NCI-H774 (cell line): Measurements from ENCODE around the gene GPN1.
"Not testable (repeated sequence)": the region's sequence is repeated elsewhere in the genome, so short reads cannot be mapped to it uniquely, and the experiment has no call there.

ENCODE experiments used
- DNase-seq: peaks from one replicate; lab custom pipeline; 2025; lab: John Stamatoyannopoulos, UW

The GPN1 gene

GRCh38 chr2:27627963-27628766 is 685 bp upstream of the GPN1 start:
- DNase-seq = no peak

GRCh38 chr2:27630257-27630656 is 1.4 kb downstream of the GPN1 start:
- DNase-seq = not testable (repeated sequence)

DNA sequence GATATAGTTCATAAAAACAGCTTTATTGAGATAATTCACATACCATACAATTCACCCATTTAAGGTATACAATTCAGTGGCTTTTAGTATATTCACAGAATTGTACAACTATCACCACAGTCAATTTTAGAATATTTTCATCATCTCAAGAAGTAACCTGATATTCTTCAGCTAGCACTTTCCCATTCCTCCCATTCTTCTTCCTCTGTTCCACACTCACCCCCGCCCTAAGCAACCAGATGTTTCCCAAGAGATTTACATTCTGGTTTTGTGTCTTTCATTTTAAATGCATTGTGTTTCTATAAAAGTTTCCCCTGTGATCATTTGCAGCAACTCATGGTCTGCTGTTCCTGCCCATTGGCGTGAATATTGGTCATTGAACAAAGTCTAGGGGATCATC is 5.4 kb downstream of the GPN1 start:
- DNase-seq = no peak

DNA sequence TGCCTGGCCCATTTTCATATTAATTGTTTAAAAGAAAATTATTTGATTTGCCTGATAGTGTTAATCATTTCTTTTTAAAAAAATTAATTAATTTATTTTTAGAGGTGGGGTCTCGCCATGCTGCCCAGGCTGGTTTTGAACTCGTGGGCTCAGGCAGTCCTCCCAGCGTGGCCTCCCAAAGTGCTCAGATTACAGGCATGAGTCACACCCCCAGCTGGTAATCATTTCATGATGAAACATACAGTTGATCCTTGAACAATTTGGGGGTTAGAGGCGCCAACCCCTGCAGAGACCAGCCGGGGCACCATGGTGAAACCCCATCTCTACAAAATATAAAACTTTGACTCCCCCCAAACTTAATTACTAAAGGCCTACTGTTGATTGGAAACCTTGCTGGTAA is 7.9 kb downstream of the GPN1 start:
- no peak for DNase-seq

GRCh38 chr2:27638037-27638637 is 9.3 kb downstream of the GPN1 start:
- DNase-seq = no peak

GRCh38 chr2:27638709-27639108 is 9.9 kb downstream of the GPN1 start:
- no peak for DNase-seq

- DNase-seq = no peak
These were observed 11.9 kb downstream of the GPN1 start for GRCh38 chr2:27640722-27641245.

- DNase-seq = no peak
These were observed 16.3 kb downstream of the GPN1 start for GRCh38 chr2:27645197-27645596.

GRCh38 chr2:27647289-27647688 is 18.4 kb downstream of the GPN1 start:
- no peak for DNase-seq

DNA sequence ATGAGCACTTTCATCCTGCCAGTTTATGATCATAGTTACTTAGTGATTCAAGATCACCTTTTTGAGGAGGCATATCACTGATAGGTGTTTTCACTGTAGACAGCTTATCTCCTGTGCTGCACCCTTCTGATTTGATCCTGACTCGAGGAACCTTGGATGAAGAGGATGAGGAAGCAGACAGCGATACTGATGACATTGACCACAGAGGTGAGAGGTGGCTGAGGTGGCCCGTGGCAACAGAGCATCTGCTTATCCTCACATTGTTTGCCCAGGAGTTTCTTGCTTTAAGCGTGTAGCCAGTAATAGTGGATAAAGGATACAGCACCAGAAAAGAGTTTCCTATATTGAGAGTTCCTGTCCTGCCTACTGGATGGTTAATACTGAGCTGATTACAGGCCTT is 18.9 kb downstream of the GPN1 start:
- DNase-seq = no peak

- DNase-seq = no peak
These were observed 22.2 kb downstream of the GPN1 start for GRCh38 chr2:27651056-27651455.

GRCh38 chr2:27652341-27652740 is 23.5 kb downstream of the GPN1 start:
- DNase-seq = no peak

- no peak for DNase-seq
These were observed 23.9 kb downstream of the GPN1 start for GRCh38 chr2:27652790-27653189.

- no peak for DNase-seq
These were observed 24.5 kb downstream of the GPN1 start for GRCh38 chr2:27653397-27653796.

- no peak for DNase-seq
These were observed 26.5 kb downstream of the GPN1 start for GRCh38 chr2:27655155-27655951.

GRCh38 chr2:27661371-27661770 is 32.5 kb downstream of the GPN1 start:
- no peak for DNase-seq

- DNase-seq = peak; percentile 74
These were observed 34.7 kb downstream of the GPN1 start, which contains the start of the genes SLC4A1AP and SUPT7L for GRCh38 chr2:27663285-27664153. TSS of gene SLC4A1AP (plus strand) at chr2:27663889. CDS start at chr2:27663915, 26 bp downstream. TSS of gene SUPT7L (minus strand) at chr2:27663614. CDS start at chr2:27662192, 1,422 bp downstream.

GRCh38 chr2:27664154-27664574 is 35.3 kb downstream of the GPN1 start:
- no peak for DNase-seq

DNA sequence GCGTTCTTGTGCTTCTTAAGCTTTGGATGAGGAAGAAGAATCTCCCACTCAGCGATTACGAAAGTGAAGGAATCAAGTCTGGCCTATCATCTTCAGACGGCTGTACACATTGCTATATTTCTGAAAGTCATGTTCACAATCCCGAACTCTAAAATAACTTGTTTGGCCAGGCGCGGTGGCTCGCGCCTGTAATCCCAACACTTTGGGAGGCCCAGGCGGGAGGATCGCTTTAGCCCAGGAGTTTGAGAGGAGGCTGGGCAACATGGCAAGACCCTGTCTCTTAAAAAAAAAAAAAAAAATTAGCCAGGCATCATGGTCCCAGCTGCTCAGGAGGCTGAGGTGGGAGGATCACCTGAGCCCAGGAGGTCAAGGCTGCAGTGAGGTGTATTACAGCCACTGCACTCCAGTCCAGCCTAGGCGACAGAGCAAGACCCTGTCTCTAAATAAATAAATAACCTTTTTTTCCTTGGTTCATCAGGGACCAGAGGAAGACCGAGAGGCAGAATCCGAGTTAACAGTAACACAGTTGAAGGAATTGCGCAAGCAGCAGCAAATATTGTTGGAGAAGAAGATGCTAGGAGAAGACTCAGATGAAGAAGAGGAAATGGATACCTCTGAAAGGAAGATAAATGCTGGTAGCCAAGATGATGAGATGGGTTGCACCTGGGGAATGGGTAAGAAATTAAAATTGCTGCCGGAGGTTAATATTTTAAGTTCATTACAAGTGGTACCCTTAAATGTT is 35.9 kb downstream of the GPN1 start:
- no peak for DNase-seq

GRCh38 chr2:27667446-27667845 is 38.6 kb downstream of the GPN1 start:
- DNase-seq = no peak

DNA sequence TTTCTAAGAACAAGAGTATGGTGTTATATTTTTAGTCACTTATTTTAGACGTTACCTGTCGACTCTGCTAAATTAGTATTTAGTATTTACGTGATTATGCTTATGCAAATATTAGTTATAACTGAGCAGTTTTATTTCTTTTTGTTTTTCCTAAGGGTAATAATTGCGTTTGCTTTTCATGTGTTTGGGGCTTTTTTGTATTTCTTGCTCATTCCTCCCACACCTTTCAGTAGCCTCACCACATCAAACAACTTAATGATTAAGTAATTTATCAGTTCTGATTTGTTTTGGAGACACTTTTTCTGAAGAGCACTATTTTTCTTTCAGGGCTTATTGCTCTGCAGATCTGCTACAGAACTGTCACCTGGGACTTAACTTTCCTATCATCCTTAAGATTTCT is 42.4 kb downstream of the GPN1 start:
- DNase-seq = no peak
